NB4 (cell line): ENCODE data around the gene ARRDC5.
"Not testable (repeated sequence)": the region's sequence is repeated elsewhere in the genome, so short reads cannot be mapped to it uniquely, and the experiment has no call there.

ENCODE experiments used
- CTCF ChIP-seq: IDR thresholded peaks from one replicate; pipeline ENCODE4 v1.5.1; 2012; ENCODE audit warnings: low read depth, low read length
- MAX ChIP-seq: IDR thresholded peaks from 2 replicates; pipeline ENCODE4 v1.6.1; 2011; ENCODE audit warnings: low read depth, low read length
- MYC ChIP-seq: IDR thresholded peaks from 2 replicates; pipeline ENCODE4 v1.6.1; 2011; ENCODE audit warnings: low read depth, low read length
- POLR2A ChIP-seq: IDR thresholded peaks from 2 replicates; pipeline ENCODE4 v1.6.1; 2011; ENCODE audit warnings: mild to moderate bottlenecking; ENCODE audit not compliant: insufficient read length; ENCODE audit errors: extremely low read depth

GRCh38 chr19:4882874-4883273 is 19.8 kb downstream of the ARRDC5 start:
- not testable (repeated sequence) for TF ChIP-seq CTCF, POLR2A, MYC, MAX
